ENCODE measurements around the gene SRD5A1. TPM values are rescaled to one million over a fixed set of nuclear protein-coding genes. Genes with fewer than 3 reads are reported as not detected.

Gene SRD5A1
- total RNA-seq, 1 donor from 2014 or later, result 47.2 TPM

DNA sequence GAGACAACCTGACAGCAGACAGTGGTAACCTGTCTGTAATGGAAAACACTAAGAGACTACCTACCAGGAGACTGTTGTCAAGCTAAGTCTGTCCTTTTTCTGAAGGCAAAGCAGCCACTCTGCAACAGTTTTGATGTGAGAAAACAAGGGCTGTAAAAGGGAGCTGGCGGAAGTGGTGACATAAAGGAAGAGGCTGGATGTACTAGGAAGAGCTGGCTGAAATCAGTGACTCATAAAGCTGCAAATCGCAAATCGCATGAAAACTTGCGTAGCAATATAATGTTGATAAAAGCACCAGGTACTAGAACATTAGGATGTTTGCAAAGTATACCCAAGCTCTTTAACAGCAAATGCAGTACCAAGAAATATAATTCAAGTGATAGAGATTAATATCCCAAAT is 1.8 kb upstream of the SRD5A1 start:
- Mint-ChIP-seq H3K4me1 (ENCODE audit: low read depth, unreplicated experiment) (peaks cover 10% of the 10 kb centered on the region), H3K4me3 (ENCODE audit: unreplicated experiment) (peak overlapping the region; percentile 71), H3K27me3 (ENCODE audit: unreplicated experiment) (peaks cover 4% of the 10 kb centered on the region), H3K9me3 (ENCODE audit: unreplicated experiment) (peaks cover 5% of the 10 kb centered on the region), H3K36me3 (ENCODE audit: unreplicated experiment) (no peaks in the 10 kb centered on the region), H3K27ac (ENCODE audit: unreplicated experiment) (no peak overlapping the region)
- TF ChIP-seq, protein P1, sequence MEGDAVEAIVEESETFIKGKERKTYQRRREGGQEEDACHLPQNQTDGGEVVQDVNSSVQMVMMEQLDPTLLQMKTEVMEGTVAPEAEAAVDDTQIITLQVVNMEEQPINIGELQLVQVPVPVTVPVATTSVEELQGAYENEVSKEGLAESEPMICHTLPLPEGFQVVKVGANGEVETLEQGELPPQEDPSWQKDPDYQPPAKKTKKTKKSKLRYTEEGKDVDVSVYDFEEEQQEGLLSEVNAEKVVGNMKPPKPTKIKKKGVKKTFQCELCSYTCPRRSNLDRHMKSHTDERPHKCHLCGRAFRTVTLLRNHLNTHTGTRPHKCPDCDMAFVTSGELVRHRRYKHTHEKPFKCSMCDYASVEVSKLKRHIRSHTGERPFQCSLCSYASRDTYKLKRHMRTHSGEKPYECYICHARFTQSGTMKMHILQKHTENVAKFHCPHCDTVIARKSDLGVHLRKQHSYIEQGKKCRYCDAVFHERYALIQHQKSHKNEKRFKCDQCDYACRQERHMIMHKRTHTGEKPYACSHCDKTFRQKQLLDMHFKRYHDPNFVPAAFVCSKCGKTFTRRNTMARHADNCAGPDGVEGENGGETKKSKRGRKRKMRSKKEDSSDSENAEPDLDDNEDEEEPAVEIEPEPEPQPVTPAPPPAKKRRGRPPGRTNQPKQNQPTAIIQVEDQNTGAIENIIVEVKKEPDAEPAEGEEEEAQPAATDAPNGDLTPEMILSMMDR (IDR thresholded peaks at IDR 0.05; ENCODE audit: partially characterized antibody, unreplicated experiment), result no peak
- no peak for DNase-seq

DNA sequence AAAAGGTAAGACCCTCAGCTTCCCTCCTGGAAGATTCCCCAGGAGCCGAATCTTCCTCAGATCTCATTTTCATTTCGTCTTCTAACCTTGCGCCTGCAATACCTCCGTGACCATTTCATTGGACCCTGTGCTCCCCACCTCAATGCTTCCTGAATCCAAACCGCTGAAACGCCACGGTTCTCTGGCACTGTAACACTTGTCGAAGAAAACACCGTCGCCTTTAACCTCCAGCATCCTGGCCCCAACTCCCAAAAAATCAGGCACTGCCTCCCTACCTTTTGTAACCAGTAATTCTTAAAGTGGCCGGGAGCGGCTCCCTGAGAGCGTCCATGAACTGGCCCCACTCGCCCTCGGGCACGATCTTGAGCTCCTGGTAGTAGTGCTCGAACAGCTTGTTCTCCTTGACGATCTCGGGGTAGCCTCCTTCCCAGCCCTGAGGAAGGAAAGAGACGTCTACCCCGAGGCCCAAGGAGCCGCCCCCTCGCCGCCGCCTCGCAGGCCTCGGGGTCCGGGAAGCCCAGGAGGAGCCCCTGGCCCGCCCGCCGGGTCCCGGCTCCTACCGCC is 834 bp upstream of the SRD5A1 start:
- Mint-ChIP-seq H3K9me3 (ENCODE audit: unreplicated experiment) (peaks cover 6% of the 10 kb centered on the region), H3K27me3 (ENCODE audit: unreplicated experiment) (peaks cover 9% of the 10 kb centered on the region), H3K36me3 (ENCODE audit: unreplicated experiment) (no peaks in the 10 kb centered on the region), H3K4me3 (ENCODE audit: unreplicated experiment) (peak overlapping the region; percentile 98), H3K4me1 (ENCODE audit: low read depth, unreplicated experiment) (peaks cover 12% of the 10 kb centered on the region), H3K27ac (ENCODE audit: unreplicated experiment) (peak overlapping the region; percentile 65)
- TF ChIP-seq, protein P1 (IDR thresholded peaks at IDR 0.05; ENCODE audit: partially characterized antibody, unreplicated experiment), result no peak
- DNase-seq, result no peak

DNA sequence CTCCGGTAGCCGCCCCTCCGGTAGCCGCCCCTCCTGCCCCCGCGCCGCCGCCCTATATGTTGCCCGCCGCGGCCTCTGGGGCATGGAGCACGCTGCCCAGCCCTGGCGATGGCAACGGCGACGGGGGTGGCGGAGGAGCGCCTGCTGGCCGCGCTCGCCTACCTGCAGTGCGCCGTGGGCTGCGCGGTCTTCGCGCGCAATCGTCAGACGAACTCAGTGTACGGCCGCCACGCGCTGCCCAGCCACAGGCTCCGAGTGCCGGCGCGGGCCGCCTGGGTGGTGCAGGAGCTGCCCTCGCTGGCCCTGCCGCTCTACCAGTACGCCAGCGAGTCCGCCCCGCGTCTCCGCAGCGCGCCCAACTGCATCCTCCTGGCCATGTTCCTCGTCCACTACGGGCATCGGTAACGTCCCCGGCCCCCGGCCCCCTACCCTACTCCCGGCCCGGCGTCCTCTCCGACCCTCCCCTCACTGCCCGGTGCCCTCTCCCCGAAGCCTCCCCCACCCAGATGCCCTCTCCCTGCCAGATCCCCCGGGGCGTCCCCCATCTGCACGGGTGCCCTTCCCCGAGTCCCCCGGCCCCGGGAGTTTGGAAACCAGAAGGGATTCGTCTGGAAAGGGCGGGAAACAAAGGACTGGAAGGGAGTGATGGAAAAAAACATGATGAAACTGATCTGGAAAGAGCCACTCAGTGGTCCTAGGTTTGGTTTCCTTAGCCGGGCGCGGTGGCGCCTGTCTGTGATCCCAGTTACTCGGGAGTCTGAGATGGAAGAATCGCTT is 417 bp downstream of the SRD5A1 start:
- peak; percentile 70 for DNase-seq
- peak overlapping the region; percentile 83 for H3K27ac Mint-ChIP-seq (ENCODE audit: unreplicated experiment)
- H3K9me3 Mint-ChIP-seq (ENCODE audit: unreplicated experiment), result peaks cover 6% of the 10 kb centered on the region
- no peaks in the 10 kb centered on the region for H3K36me3 Mint-ChIP-seq (ENCODE audit: unreplicated experiment)
- TF ChIP-seq, protein P1 (IDR thresholded peaks at IDR 0.05; ENCODE audit: partially characterized antibody, unreplicated experiment), result no peak
- peak overlapping the region; percentile 94 for H3K4me3 Mint-ChIP-seq (ENCODE audit: unreplicated experiment)
- H3K27me3 Mint-ChIP-seq (ENCODE audit: unreplicated experiment), result peaks cover 9% of the 10 kb centered on the region
- peaks cover 12% of the 10 kb centered on the region for H3K4me1 Mint-ChIP-seq (ENCODE audit: low read depth, unreplicated experiment)

DNA sequence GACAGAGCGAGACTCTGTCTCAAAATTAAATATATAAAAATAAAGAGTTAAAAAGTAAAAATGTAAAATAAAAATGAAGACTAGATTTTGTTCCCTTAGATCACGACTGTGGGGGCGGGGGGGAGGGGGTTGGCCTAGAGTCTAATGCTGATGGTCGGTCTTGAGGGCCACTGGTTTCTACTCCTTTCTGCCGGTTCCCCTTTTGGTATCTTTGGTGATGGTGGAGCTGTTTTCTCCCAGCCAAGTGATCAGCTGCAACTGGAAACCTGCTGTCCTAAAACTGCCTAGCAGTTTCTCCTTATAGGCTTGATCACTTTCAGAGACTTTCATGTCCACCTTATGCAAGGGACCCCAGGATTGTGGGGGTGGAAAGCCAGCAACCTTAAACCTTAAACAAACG is 1.1 kb downstream of the SRD5A1 start:
- Mint-ChIP-seq H3K36me3 (ENCODE audit: unreplicated experiment) (no peaks in the 10 kb centered on the region), H3K4me1 (ENCODE audit: low read depth, unreplicated experiment) (peaks cover 12% of the 10 kb centered on the region), H3K9me3 (ENCODE audit: unreplicated experiment) (peaks cover 6% of the 10 kb centered on the region), H3K27me3 (ENCODE audit: unreplicated experiment) (peaks cover 9% of the 10 kb centered on the region), H3K4me3 (ENCODE audit: unreplicated experiment) (peak overlapping the region; percentile 94), H3K27ac (ENCODE audit: unreplicated experiment) (peak overlapping the region; percentile 83)
- TF ChIP-seq, protein P1 (IDR thresholded peaks at IDR 0.05; ENCODE audit: partially characterized antibody, unreplicated experiment), result no peak
- no peak for DNase-seq
